CD4-positive, alpha-beta T cell treated with Interleukin-15 for 1 hour (primary cell): ENCODE results near the gene COA7.

Experiments
- DNase-seq: peaks from one replicate; pipeline ENCODE4 v3.0.0-alpha.2; 2020

Gene COA7

DNA sequence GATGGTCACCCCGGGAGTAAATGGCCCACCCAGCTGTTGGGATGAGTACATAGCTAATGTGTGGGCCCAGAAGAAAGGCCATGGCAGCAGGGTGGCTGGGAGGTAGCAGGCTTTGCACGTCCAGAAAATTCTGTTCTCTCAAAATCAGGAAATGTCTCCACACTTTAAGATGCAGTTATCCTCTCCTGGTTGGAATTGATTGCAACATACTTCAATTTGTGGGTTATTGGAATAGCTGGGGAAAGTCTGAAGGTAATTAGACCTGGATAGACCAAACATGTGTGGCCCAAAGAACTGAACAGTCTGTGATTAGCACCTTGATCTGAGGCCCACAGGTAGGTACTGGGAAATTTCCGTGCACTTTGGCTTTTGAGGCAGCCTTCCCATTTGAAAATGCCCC is 30.2 kb downstream of the COA7 start:
- no peak for DNase-seq

DNA sequence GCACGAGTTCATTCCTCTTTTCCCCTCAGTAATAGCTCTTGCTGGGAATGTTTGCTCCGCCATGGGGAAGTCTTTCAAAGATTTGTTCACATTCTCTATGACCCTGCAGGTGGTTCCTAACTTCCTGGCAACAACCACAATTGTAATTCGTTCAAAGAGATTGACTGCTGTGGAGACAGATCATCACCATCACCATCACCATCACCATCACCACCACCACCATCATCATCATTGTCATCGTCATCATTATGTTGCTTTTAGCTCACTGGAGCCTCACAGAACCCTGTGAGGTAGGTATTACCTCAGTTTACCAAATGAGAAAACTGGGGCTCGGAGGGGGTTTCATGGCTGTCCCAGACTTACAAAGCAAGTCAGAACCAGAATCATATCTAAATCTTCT is 30.9 kb downstream of the COA7 start:
- DNase-seq = no peak

DNA sequence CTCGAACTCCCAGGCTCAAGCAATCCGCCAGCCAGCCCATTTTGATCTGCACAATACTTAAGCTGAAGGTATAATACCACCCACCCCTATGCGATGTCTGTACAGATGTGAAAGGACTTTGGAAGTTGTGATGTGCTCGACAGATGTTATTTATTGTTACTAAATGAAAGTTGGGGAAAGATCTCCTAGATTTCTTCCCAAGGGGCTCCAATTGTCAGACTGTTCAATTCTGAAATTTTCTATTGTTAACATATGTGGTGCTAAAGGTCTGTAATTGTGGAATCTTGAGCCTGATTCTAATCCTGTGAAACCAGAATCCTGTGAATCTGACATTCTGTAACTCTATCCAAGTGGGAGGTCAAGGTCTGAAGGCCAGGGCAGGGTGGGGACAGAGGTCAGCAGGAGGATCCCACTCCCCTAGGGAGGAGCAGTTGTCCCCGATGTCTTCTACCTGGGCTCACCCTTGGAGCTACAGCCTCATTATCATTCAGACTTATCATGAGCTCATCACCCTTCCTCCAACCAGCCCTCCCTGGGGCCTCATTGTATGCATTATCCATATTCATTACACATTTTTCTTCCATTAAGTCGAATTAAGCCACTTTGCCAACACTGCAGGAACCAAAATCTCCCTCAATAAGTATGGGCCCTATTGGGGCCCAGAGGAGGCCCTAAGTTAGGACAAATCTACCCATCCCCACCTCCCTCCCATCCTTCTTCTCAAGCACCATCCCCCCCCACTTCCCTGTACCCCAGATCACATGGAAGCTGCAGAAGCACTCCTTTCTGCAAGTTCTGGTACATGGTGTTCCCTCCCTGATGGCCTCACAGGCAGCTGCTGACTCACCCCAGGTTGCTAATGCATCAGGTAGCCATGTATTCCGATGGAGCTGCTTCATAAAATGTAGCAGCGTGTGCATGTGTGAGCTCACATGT is 32.9 kb downstream of the COA7 start:
- DNase-seq = no peak

DNA sequence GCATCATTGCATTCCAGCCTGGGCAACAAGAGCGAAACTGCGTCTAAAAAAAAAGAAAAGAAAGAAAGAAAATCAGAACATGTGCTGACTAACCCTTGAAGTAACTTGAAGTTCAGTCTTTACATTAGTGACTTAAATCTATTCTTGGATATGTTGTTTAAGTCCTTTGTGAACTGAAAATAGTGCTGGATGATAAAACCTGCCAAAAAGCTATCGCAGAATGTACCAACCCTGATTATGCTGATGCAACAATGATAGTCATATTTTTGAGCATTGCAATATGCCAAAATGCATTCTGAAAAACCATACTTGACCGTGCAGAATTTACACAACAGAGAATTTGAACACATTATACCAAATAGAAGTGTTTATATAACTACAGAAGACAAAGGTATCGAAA is 34.4 kb downstream of the COA7 start:
- DNase-seq = no peak

DNA sequence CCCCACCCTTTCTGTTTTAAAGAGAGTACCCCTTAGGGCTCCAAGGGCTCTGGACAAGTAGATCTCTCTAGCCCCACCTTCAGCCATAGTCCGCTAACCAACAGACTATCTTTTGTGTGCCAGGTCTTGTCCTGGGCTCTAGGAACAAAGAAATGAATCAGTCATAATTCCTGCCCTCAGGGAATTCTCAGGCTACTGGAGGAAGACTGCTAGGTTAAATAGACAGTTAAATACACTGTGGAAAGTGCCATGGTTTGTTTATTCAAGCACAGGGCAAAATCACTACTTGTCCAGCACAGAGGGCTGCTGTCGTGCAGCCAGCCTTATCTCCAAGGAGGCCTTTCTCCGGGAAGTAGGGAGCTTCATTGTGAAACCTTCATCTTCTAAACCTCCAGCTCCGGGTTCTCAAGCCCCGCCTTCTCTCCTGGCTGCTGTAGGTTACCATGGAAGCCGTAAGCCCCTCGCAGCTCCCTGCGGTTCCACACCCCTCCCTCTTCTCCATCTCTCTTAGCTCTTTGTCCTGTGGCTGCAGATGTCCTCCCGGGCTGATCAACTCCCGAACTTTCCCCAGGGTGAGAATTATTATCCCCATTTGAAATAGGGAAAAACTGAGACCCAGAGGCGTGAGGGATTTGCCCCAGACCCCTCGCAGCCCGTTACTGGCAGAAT is 35.4 kb downstream of the COA7 start:
- DNase-seq = no peak

DNA sequence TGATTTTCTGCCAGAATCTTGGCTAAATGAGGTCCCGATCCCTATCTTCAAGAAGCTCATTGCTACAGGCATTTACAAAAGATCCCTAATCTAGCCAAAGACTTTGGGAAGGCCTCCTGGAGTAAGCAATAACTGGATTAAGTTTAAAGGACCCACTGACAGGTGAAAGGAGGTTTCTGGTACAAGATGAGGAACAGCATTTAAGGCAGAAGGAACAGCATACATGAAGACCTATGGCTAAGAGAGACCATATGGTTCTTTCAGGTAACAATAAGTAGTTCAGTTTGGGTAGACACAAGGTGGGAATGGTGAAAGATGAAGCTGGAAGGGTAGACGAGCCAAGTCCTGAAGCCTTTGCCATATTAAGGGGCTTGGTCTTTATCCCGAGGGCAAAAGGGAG is 37.3 kb downstream of the COA7 start:
- no peak for DNase-seq

DNA sequence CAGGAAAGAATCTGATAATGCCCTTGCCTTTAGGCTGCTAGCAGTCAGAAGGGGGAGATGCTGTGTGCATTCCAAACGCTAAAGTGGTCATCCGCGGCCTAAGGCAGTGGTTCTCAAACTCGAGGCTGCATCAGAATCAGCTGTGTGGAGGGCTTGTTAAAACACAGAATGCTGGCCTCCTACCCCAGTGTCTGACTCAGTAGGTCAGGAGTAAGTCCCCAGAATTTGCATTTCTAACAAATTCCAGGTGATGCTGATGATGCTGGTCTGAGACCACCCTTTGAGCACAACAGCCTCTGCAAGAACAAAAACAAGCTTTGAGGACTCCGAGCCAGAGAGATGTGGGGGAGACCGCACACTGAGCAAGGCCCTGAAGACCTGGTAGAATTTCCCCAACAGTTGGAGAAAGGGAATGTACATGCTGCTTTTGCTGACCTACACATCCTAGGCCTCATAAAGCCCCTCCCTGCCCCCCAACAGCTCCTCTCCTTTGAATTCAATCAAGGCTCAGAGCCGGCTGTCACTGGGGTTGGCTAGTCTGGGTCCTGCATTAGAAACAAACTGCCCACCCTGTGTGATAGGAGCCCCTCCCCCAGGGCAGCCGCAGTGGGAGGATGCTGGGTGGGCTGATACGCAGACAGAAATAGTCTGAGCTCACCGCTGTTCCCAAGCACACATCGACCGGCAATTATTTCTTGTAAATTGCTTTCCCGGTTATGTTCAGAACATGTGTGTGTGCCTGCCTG is 38.1 kb downstream of the COA7 start:
- no peak for DNase-seq

DNA sequence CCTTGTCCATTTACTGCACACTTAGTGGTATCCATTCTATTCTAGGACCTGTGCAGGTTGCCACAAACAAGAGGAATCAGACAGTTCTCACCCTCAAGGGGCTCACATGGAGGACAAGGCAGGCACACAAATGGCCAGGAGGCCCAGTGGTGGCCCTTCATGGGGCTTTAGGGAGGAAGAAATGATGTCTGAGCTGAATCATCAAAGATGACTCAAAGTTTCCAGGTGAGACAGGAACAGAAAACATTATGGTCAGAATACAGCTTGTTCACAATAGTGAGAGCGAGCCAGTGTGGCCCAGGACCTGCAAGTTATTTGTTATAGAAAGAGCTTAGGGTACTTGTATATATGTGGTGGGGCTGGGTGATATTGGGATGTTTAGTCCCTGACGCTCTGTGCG is 38.8 kb downstream of the COA7 start:
- no peak for DNase-seq

DNA sequence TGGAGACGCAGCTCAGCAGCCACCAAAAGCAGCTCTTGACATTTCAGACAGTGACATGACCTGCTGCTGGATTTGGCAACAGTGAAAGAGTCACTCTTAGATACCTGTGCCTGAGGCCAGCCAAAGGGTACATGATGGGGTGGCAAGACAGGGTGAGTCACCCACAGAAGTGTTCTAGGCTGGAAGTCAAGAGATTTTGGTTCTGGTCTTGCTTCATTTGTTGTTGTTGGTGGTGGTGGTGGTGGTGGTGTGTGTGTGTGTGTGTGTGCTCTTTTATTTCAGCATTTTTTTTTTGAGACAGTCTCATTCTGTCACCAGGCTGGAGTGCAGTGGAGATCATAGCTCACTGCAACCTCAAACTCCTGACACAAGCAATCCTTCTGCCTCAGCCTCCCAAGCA is 39.4 kb downstream of the COA7 start:
- DNase-seq = no peak

DNA sequence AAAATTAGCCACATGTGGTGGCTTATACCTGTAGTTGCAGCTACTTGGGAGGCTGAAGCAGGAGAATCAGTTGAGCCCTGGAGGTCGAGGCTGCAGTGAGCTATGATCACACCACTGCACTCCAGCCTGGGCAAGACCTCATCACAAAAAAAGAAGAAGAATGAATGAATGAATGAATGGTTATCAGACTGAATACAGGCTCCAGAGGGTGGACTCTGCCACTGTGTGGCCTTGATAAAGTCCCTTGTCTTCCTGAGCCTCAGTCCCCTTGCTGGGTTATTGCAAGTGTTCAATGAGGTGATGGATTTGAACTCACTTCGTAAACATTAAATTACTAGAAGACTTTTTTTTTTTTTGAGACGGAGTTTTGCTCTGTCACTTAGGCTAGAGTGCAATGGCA is 40.4 kb downstream of the COA7 start:
- DNase-seq = no peak

DNA sequence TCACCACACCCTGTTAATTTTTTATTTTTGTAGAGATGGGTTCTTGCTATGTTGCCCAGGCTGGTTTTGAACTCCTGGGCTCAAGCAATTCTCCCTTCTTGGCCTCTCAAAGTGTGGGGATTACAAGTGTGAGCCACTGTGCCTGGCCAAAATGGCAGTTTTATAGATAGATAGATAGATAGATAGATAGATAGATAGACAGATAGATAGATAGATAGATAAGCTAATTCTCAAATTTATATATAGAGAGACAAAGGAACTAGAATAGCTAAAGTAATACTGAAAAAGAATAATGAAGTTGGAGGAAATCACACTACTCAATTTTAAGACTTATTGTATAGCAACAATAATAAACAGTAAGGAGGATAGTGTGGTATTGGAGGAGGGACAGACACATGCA is 44.1 kb downstream of the COA7 start:
- DNase-seq = no peak

DNA sequence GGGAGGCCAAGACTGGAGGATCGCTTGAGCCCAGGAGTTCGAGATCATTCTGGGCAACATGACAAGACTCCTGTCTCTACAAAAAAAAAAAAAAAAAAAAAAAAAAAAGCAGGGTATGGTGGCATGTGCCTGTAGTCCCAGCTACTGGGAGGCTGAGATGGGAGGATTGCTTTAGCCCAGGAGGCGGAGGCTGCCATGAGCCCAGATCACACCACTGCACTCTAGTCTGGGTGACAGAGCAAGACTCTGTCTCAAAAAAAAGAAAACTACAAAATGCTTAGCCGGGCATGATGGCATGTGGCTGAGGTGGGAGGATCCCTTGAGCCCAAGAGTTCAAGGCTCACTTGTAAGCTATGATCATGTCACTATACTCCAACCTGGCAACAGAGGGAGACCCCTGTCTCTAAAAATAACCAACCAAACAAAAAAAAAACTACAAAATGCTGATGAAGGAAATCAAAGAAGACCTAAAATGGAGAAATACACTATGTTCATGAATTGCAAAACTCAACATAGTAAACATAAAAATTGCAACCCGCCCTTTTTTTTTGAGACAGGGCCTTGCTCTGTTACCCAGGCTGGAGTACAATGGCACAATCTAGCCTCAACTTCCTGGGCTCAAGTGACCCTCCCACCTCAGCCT is 44.8 kb downstream of the COA7 start:
- DNase-seq = no peak

DNA sequence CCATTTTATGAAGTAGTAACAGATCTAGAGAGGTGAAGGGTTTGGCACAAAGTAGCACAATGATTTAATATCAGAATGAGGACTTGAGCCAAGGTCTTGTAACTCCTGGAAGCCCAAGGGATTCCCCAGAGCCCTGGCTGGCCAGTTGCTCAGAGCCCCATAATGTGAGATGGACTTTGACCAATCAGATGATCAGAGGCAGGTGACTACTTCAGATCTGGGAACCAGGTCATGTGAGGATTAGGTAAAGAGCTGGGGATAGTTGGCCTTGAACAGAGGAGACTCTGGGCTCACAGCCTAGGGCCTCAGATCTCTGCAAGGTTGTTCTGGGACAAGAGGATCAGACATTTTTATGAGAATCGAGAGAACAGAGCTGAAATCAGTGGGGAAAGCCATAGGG is 46.2 kb downstream of the COA7 start:
- DNase-seq = no peak

DNA sequence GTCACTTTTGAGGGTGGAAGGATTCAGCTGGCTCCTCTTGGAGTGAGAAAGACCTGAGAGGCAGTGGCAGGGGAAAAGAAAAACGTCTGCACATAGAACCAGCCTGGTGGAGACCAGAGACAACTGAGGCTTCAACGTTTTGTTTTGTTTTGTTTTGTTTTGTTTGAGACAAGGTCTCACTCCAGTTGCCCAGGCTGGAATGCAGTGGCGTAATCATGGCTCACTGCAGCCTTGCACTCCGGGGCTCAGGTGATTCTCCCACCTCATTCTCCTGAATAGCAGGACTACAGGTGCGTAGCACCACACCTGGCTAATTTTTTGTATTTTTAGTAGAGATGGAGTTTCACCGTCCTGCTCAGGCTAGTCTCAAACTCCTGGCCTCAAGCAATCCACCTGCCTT is 52.9 kb downstream of the COA7 start:
- no peak for DNase-seq

DNA sequence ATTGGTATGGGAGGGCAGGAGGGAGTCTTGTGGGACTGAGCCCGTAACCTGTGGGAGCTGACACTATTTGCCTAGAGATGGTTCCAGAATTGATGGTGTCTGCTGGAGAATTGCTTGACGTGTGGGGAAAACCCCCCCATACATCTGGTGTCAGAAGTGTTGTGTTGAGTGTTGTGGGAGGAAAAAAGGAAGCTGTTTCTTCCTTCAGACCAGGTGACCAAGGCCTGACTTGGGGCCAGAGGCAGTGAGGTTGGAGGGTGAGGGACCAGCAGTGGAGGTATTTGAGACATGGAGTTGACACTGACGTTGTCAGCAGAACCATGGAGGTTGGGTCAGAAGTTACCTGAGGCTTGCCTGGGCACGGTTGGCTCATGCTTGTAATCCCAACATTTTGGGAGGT is 56.8 kb downstream of the COA7 start:
- DNase-seq = peak; percentile 60

DNA sequence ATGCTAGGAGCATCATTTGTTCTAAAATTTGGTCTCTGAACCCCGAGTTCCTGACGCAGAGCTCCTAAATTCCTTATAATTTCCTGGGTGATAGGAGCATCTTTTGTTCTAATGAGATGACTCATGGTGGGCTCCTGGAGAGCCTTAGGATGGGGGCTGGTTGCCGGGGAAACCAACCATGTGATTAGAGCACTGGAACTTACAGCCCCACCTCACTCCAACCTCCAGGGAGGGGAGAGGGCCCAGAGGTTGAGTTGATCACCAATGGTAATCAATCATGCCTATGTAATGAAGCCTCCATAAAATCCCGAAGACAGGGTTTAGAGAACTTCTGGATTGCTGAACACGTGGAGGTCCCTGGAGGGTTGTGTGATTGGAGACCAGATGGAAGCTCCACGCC is 57.5 kb downstream of the COA7 start:
- no peak for DNase-seq

DNA sequence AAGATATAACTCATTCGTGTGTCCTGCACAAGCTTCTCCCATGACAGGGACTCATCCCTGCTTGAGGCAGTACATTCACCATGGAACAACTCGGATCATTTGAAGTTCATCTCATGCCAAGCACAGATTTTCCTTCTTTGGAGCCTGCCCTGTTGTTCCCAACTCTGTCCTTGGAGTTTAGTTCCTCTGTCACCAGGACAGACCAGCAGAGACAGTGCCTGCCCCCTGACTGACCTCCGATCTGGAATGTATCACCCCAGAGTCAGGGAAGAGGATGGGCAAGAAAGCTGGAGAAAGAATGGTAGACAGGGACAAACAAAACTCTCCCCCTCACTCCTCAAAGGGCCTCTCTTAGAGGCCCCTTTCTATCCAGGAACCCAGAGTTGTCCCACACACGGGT is 60.2 kb downstream of the COA7 start:
- no peak for DNase-seq

DNA sequence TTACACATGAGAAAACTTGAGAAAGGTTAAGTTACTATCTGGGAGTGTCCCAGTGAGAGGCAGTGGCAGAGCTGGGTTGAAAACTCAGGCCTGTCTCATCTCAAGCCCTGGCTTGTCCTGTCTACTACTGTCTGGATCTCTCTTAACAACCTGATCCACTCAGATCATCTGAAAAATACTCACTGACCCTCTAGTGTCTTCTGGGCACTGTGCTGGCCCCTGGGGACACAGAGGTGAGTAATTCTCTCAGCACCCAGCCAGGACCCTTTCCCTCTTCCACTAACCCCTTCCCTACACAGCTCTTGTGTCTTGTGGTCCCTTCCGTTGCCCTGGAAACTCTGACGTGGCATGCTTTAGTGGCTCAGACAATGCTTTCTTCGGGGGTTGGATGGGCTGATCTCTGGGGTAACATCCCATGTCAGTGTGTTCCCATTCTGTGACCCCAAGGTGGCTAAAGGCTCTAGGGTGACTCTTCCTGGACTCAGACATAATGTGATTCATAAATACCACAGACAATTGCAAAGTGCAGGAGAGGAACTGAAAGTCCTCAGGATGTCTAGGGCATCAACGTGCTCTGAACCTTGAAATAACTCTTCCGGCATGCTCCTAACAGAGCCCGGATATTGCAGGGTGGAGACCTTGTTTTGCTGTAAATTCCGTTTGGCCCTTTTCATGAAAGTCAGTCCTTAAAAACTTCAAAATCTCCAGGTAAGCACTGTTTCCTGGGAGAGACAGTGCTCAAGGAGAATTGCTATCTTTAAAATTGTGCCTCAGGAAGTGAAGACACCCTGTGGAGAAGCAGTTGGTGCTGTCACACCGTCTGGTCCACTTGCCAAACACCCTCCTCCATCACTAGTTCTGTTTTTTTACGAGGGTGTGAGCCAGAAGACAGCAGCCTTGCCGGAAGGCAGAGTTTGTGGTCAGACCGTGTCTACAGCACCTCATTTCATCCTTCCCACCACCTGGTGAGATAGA is 61.1 kb downstream of the COA7 start:
- peak; percentile 90 for DNase-seq

DNA sequence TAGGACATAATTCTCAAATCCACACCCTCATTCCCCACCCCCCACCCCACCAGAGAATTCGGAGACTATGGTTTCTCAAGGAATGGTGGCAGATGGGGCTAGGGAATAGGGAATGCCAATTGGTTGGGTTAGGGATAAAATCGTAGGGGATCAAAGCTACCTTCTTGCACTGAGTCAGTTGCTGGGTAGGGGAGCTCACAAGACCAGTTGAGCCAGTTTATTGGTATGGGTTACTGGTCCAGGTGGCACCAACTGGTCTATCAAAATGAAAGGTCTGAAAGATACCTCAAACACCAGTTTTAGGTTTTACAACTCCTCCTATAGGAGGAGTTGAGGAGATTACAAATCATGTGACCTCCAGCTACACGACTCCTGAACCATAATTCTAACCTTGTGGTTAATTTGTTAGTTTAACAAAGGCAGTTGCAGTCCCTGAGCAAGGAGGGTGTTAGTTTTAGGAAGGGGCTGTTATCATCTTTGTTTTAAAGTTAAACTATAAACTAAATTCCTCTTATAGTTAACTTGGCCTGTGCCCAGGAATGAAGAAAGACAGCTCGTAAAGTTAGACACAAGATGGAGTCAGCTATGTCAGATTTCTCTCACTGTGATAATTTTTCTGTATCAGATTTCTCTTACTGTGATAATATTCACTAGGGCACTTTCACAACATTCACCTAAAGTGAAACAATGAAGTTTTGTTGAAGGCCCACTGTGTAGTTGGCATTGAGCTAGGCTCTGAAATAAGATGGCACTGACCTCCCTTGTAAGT is 62.6 kb downstream of the COA7 start:
- no peak for DNase-seq
